Thyroid gland (tissue), 4 donors: ENCODE results near the gene SPIB. TPM values are rescaled to one million over a fixed set of nuclear protein-coding genes. Genes with fewer than 3 reads are reported as not detected.

Experiments used
- DNase-seq, 2 donors: peaks; one replicate each; pipeline ENCODE4 v3.0.0-alpha.2; 2019
- H3K27ac ChIP-seq, 3 donors: fragments of 200-600 bp; sonication (generic); 1 replicate in 2 of 3; 2 replicates in 1 of 3; pipeline ENCODE4 v1.5.1; 2016 to 2019; ENCODE audit warnings: mild to moderate bottlenecking in 1 of 3, moderate library complexity in 1 of 3
- H3K27me3 ChIP-seq: fragments of 200-600 bp; sonication (generic); one replicate; pipeline ENCODE4 v1.5.1; 2019
- H3K36me3 ChIP-seq, 2 donors: fragments of 200-600 bp; sonication (generic); one replicate each; pipeline ENCODE4 v1.5.1; 2016 to 2019
- H3K4me1 ChIP-seq, 2 donors: fragments of 200-600 bp; sonication (generic); one replicate each; pipeline ENCODE4 v1.5.1; 2017 to 2019
- H3K4me3 ChIP-seq, 3 donors: fragments of 200-600 bp; sonication (generic); replicated peaks in 1 of 3; 1 replicate in 2 of 3; 2 replicates in 1 of 3; pipeline ENCODE4 v1.5.1; 2016; ENCODE audit warnings: mild to moderate bottlenecking in 1 of 3
- H3K9me3 ChIP-seq: fragments of 200-600 bp; sonication (generic); one replicate; pipeline ENCODE4 v1.5.1; 2017
- POLR2A ChIP-seq, 2 donors: fragments of 450-650 bp; IDR thresholded peaks; one replicate each; pipeline ENCODE4 v1.6.1; 2017; ENCODE audit warnings: antibody characterized with exemption in 2 of 2, mild to moderate bottlenecking in 2 of 2, moderate library complexity in 1 of 2
- WGBS, 2 donors: methylation state at CpG; one replicate each; pipeline ENCODE4 v1.1.5; 2017; 5-methylcytosine and 5-hydroxymethylcytosine counted together
- intact Hi-C: fragments of 100-400 bp; cut with DNase I; formaldehyde crosslinking; loops from one replicate; pipeline ENCODE4 v1.15.1; 2023
- total RNA-seq, 4 donors: library from RNA; depleted of rRNA; stranded (reverse); fragments of >200 nt; gene quantifications; one replicate each; pipeline ENCODE4 v1.2.3, GENCODE V29; 2016
- TF ChIP-seq, protein P1 (sequence below), 6 experiments: fragments of 200-600 bp in 3 of 6; fragments of 450-650 bp in 3 of 6; sonication (generic) in 3 of 6; IDR thresholded peaks; one replicate each; pipeline ENCODE4 v1.5.1; 2016 to 2019; ENCODE audit warnings: antibody characterized with exemption in 6 of 6, mild to moderate bottlenecking in 2 of 6, inconsistent platforms in 1 of 6, moderate library complexity in 1 of 6

SPIB gene
- total RNA-seq, 4 donors from 2014 or later, result not detected

DNA sequence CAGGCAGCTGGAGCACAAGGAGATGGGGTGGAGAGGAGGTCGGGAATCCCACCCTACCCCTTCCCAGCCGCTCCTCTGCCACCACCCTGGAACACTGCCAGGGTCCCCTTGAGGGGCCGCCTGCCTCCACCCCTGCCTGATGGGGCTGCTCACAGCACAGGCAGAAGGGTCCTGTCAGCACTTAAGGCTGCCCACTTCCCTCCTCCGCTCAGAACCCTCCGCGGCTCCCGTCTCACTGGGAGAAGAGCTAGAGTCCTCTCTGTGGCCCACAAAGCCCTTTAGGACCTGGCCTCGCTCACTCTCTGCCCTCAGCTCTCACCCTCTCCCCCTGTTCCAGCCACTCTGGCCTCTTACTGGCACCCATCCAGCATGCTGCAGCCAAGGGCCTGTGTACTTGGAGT is 38.0 kb upstream of the SPIB start:
- peaks cover 52 to 57% of the 10 kb centered on the region in 2 donors for H3K36me3 ChIP-seq
- 59 to 76% methylated on average over 7 to 8 of the region's 8 CpGs for WGBS, 2 donors
- peaks cover 12 to 25% of the 10 kb centered on the region in 2 donors for H3K4me1 ChIP-seq
- intact Hi-C loops, result no loop called here
- no peaks in the 10 kb centered on the region for H3K27me3 ChIP-seq
- TF ChIP-seq, protein P1, sequence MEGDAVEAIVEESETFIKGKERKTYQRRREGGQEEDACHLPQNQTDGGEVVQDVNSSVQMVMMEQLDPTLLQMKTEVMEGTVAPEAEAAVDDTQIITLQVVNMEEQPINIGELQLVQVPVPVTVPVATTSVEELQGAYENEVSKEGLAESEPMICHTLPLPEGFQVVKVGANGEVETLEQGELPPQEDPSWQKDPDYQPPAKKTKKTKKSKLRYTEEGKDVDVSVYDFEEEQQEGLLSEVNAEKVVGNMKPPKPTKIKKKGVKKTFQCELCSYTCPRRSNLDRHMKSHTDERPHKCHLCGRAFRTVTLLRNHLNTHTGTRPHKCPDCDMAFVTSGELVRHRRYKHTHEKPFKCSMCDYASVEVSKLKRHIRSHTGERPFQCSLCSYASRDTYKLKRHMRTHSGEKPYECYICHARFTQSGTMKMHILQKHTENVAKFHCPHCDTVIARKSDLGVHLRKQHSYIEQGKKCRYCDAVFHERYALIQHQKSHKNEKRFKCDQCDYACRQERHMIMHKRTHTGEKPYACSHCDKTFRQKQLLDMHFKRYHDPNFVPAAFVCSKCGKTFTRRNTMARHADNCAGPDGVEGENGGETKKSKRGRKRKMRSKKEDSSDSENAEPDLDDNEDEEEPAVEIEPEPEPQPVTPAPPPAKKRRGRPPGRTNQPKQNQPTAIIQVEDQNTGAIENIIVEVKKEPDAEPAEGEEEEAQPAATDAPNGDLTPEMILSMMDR (IDR thresholded peaks at IDR 0.05), result no peak
- TF ChIP-seq POLR2A (IDR thresholded peaks at IDR 0.05), result no peak
- H3K4me3 ChIP-seq, result no peak overlapping the region
- peak; percentile 27 to 39 for DNase-seq
- no peak overlapping the region for H3K27ac ChIP-seq
- no peaks in the 10 kb centered on the region for H3K9me3 ChIP-seq

DNA sequence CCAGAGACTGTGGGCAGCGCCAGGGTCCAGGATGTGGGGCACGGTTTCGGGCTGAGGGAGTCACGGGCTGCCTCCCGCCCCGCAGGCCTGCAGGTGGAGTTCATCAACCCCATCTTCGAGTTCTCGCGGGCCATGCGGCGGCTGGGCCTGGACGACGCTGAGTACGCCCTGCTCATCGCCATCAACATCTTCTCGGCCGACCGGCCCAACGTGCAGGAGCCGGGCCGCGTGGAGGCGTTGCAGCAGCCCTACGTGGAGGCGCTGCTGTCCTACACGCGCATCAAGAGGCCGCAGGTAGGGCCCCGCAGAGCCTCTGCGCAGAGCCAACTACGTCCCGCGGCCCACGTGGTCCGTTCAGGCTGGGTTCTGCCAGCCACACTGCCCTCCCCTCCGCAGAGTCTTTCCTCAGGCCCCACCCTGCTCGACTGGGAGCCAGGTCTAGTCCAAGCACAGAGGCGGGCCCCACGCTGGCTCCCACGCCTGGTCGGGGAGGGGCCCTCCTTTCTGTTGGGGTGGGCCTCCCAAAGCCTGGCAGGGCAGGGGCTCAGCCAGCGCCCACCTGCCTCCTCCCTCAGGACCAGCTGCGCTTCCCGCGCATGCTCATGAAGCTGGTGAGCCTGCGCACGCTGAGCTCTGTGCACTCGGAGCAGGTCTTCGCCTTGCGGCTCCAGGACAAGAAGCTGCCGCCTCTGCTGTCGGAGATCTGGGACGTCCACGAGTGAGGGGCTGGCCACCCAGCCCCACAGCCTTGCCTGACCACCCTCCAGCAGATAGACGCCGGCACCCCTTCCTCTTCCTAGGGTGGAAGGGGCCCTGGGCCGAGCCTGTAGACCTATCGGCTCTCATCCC is 36.6 kb upstream of the SPIB start:
- intact Hi-C loops, result no loop called here
- Histone ChIP-seq H3K36me3 (peaks cover 52 to 57% of the 10 kb centered on the region in 2 donors), H3K9me3 (no peaks in the 10 kb centered on the region), H3K4me1 (peaks cover 9 to 18% of the 10 kb centered on the region in 2 donors), H3K27ac (no peak overlapping the region), H3K27me3 (no peaks in the 10 kb centered on the region), H3K4me3 (no peak overlapping the region)
- TF ChIP-seq, protein P1 (IDR thresholded peaks at IDR 0.05), result no peak
- TF ChIP-seq POLR2A (IDR thresholded peaks at IDR 0.05), result no peak
- 89 to 94% methylated on average over 17 to 44 of the region's 58 CpGs for WGBS, 2 donors
- DNase-seq, result no peak

DNA sequence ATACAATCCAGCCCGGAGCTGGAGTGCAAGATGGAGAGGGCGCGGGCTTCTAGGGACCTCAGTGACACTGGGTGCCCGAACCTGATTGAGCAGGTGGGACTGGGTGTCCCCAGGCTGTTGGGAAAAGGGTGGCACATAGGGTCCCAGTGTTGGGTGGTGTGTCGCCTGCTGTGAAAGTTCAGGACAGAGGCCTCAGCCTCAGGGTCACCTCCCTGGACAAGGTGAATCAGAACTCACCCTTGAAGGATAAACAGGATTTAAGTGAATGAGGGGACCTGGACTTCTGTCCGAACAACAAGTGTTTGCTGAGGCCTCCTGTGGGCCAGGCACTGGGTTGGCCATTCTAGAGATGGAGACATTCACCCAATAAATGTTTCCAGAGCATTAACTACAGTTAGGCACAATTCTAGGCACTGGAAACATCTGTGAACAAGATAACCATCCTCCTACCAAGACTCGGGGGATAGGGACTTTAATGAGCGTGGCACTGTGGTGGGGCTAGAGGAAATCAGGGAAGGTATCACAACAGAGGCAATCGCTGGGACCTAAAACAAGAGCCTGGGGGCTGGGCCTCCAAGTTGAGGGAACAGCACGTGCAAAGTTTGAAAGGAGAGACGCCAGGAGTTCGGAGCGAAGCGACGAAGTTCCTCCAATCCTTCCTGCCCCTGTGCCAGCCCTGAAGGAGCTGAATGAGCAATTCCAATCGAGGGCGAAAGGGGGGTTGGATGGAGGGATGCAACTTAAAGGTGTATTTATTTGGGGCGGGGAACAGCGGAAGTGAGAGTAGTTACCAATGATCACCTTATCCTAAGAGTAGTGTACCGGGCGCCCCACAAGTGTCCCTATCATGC is 35.5 kb upstream of the SPIB start:
- Histone ChIP-seq H3K4me3 (peak overlapping the region in 1 of 3 donors; percentile 15), H3K4me1 (peaks cover 7 to 12% of the 10 kb centered on the region in 2 donors), H3K27me3 (no peaks in the 10 kb centered on the region), H3K27ac (peak overlapping the region; percentile 10 to 79 (median 41)), H3K9me3 (no peaks in the 10 kb centered on the region), H3K36me3 (peaks cover 43 to 47% of the 10 kb centered on the region in 2 donors)
- no peak for DNase-seq
- 65 to 72% methylated on average over 21 of the region's 21 CpGs for WGBS, 2 donors
- TF ChIP-seq POLR2A (IDR thresholded peaks at IDR 0.05), result no peak
- intact Hi-C loops, result no loop called here

DNA sequence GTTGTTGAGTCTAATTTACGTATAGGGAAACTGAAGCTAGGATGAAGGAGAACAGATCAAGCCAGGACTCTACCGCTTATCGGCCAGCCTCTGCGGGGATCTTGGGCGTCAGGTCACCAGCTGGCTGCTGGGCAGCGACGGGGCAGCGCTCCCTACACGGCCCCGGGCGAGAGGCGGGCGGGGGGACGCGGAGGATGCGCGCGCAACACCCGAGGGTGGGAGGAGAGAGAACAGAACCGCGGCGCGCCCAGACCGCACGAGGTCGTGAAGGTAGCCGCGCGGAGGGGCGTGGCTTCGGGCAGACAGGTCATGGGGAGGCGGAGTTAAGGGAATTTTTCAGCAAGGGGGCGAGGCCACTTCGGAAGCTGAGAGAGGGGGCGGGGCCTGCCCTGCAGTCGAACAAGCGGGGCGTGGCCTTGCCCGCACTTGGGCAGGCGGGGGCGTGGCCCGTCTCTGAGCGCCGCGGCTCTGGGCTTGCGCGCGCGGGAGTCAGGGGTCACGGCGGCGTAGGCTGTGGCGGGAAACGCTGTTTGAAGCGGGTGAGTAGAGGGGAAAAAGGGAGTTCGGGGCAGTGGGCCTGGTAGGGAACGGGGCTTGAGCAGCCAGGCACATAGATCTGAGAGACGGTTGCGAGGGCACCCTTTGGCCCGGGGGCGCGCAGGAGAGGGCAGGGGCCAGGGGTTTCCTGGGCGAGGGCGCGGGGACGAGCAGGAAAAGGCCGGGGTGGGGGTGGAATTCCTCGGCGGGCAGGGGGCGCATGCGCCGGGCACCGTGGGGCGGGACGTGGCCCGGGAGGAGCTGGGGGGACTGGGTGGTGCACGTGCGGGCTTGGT is 34.7 kb upstream of the SPIB start, which contains the start of gene POLD1:
POLD1 (plus strand) TSS at position 496 of the 833 bp plus-strand sequence. CDS start 14,505 bp downstream, outside the sequence.
- H3K4me1 ChIP-seq, result peaks cover 7 to 12% of the 10 kb centered on the region in 2 donors
- intact Hi-C loops, result no loop called here
- WGBS, 2 donors, result 0 to 2% methylated on average over 49 to 66 of the region's 78 CpGs
- peak within 1 kb of the TSS; percentile 41 to 79 (median 79) for H3K27ac ChIP-seq
- no peaks in the 10 kb centered on the region for H3K9me3 ChIP-seq
- TF ChIP-seq, protein P1 (IDR thresholded peaks at IDR 0.05), result no peak
- peak in 1 of 2 donors; percentile 35 for TF ChIP-seq POLR2A (IDR thresholded peaks at IDR 0.05)
- no peaks in the 10 kb centered on the region for H3K27me3 ChIP-seq
- H3K36me3 ChIP-seq, result peaks cover 35 to 39% of the 10 kb centered on the region in 2 donors
- DNase-seq, result peak; percentile 99
- H3K4me3 ChIP-seq, result peak within 1 kb of the TSS in 2 of 3 donors; percentile 25 to 60
